ENCODE results near the gene BCAM.
A peak's percentile ranks its signal among the peaks of the same experiment; 100 is the strongest.
"Not testable (repeated sequence)": the region's sequence is repeated elsewhere in the genome, so short reads cannot be mapped to it uniquely, and the experiment has no call there.

BCAM gene

DNA sequence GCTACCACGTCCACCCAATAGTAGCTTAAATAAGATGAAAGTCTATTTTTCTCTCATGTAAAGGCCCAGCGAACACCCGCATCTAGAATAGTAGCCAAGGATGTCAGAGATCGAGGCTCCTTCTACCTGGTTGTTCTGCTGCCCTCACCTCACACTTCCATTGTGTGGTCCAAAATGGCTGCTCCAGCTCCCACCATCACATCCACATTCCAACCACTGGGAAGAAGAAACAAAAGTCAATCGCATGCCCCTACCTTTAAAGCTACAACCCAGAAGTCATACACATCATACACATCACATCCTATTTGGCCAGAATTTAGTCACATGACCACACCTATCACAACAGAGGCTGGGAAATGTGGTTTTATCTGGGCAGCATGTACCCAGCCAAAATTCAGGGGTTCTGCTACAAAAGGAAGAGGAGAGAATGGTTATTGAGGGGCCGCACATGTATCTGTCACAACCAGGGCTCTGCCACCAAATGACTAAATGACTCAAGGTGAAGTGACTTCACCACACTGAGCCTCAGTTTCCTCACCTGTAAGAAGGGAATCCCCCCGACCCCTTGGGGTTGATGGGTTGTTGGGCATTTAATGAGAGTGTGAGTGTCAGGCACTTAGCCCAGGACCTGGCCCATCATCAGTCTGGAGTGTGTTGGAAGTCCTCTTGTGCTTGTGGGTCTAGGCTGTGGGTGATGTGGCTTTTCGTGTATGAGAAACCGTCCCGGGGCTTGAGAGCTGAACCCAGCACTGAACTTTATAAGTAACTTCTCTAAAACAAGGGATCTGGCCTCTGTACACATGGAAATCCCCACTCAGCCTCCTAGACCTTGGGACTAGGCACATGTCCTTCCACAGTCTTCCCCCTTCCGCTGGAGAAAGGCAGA lies 41.4 kb upstream of the BCAM start:
- ATAC-seq (ENCODE audit: low read depth) (no peak), DNase-seq (ENCODE audit: low spot score) (no peak)
- peaks cover 5% of the 10 kb centered on the region for H3K9me3 ChIP-seq (ENCODE audit: severe bottlenecking)
- H3K27me3 ChIP-seq (ENCODE audit: insufficient read depth, poor library complexity, severe bottlenecking), result no peaks in the 10 kb centered on the region
- no peak overlapping the region for H3K27ac ChIP-seq (ENCODE audit: poor library complexity, severe bottlenecking)
- H3K4me3 ChIP-seq (ENCODE audit: severe bottlenecking), result no peak overlapping the region
- TF ChIP-seq CTCF (IDR thresholded peaks at IDR 0.05; ENCODE audit: poor library complexity, severe bottlenecking), result no peak
- H3K4me1 ChIP-seq (ENCODE audit: insufficient read depth, poor library complexity, severe bottlenecking), result peaks cover 9% of the 10 kb centered on the region
- no peaks in the 10 kb centered on the region for H3K36me3 ChIP-seq (ENCODE audit: low read depth)

DNA sequence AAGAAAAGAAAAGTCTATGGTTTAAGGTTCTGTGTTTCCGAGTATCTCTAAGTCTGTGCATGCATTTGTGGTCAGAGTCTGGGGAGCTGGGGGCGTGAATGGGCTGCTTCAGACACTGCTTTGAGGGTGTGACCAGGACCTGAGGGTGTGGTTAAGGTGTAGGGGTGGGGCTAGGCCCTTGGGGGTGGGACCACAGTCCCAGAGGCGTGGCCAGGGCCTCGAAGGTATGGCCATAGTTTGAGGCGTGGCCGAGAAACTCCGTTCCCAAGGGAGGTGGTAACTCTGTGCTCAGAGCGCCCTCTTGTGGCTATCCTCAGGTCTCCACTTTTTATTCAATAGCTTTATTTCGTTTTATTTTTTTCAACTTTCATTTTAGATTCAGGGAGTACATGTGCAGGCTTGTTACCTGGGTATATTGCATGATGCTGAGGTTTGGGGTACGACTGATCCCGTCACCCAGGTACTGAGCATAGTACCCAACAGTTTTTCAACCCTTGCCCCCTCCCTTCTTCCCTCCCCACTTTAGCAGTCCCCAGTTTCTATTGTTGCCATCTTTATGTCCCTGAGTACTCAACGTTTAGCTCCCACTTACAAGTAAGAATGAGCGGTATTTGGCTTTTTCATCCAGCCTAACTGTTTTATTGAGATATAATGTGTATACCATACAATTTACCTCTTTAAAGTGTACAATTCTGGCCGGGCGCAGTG lies 38.2 kb upstream of the BCAM start:
- peak; percentile 96 for DNase-seq (ENCODE audit: low spot score)
- peak; percentile 91 for TF ChIP-seq CTCF (IDR thresholded peaks at IDR 0.05; ENCODE audit: poor library complexity, severe bottlenecking)
- Histone ChIP-seq H3K36me3 (ENCODE audit: low read depth) (no peaks in the 10 kb centered on the region), H3K27me3 (ENCODE audit: insufficient read depth, poor library complexity, severe bottlenecking) (no peaks in the 10 kb centered on the region), H3K27ac (ENCODE audit: poor library complexity, severe bottlenecking) (peak overlapping the region; percentile 36), H3K4me1 (ENCODE audit: insufficient read depth, poor library complexity, severe bottlenecking) (peaks cover 29% of the 10 kb centered on the region), H3K4me3 (ENCODE audit: severe bottlenecking) (no peak overlapping the region), H3K9me3 (ENCODE audit: severe bottlenecking) (peaks cover 5% of the 10 kb centered on the region)
- peak; percentile 86 for ATAC-seq (ENCODE audit: low read depth)

GRCh38 chr19:44772144-44772543 lies 36.8 kb upstream of the BCAM start:
- H3K36me3 ChIP-seq (ENCODE audit: low read depth); DNase-seq (ENCODE audit: low spot score); ATAC-seq (ENCODE audit: low read depth); H3K4me3 ChIP-seq (ENCODE audit: severe bottlenecking); H3K27me3 ChIP-seq (ENCODE audit: insufficient read depth, poor library complexity, severe bottlenecking); H3K9me3 ChIP-seq (ENCODE audit: severe bottlenecking): not testable (repeated sequence)
- Histone ChIP-seq H3K27ac (ENCODE audit: poor library complexity, severe bottlenecking) (peak overlapping the region; percentile 99), H3K4me1 (ENCODE audit: insufficient read depth, poor library complexity, severe bottlenecking) (peaks cover 38% of the 10 kb centered on the region)

DNA sequence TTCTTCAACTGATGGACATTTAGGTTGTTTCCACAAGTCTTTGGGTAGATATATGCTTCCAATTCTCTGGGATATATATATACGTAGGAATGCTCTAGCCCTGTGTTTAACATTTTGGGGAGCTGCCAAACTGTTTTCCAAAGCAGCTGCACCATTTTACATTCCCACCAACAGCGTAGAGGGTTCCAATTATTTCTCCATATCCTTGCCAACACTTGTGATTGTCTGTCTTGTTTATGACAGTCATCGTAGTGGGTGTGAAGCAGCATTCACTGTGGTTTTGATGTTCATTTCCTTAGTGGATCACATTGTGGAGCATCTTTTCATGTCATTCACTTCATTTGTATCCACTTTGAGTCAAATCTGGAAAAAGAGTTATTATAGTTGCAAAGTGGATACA lies 35.9 kb upstream of the BCAM start:
- peaks cover 5% of the 10 kb centered on the region for H3K9me3 ChIP-seq (ENCODE audit: severe bottlenecking)
- no peak for ATAC-seq (ENCODE audit: low read depth)
- no peak for DNase-seq (ENCODE audit: low spot score)
- H3K36me3 ChIP-seq (ENCODE audit: low read depth), result no peaks in the 10 kb centered on the region
- no peak overlapping the region for H3K4me3 ChIP-seq (ENCODE audit: severe bottlenecking)
- TF ChIP-seq CTCF (IDR thresholded peaks at IDR 0.05; ENCODE audit: poor library complexity, severe bottlenecking), result no peak
- H3K4me1 ChIP-seq (ENCODE audit: insufficient read depth, poor library complexity, severe bottlenecking), result peaks cover 38% of the 10 kb centered on the region
- peak overlapping the region; percentile 99 for H3K27ac ChIP-seq (ENCODE audit: poor library complexity, severe bottlenecking)
- H3K27me3 ChIP-seq (ENCODE audit: insufficient read depth, poor library complexity, severe bottlenecking), result no peaks in the 10 kb centered on the region

GRCh38 chr19:44775676-44776240 lies 33.1 kb upstream of the BCAM start:
- no peak for TF ChIP-seq CTCF (IDR thresholded peaks at IDR 0.05; ENCODE audit: poor library complexity, severe bottlenecking)
- Histone ChIP-seq H3K27me3 (ENCODE audit: insufficient read depth, poor library complexity, severe bottlenecking) (no peaks in the 10 kb centered on the region), H3K27ac (ENCODE audit: poor library complexity, severe bottlenecking) (peak overlapping the region; percentile 99), H3K4me1 (ENCODE audit: insufficient read depth, poor library complexity, severe bottlenecking) (peaks cover 38% of the 10 kb centered on the region), H3K4me3 (ENCODE audit: severe bottlenecking) (no peak overlapping the region), H3K9me3 (ENCODE audit: severe bottlenecking) (no peaks in the 10 kb centered on the region), H3K36me3 (ENCODE audit: low read depth) (peaks cover 6% of the 10 kb centered on the region)
- DNase-seq (ENCODE audit: low spot score) (no peak), ATAC-seq (ENCODE audit: low read depth) (no peak)

Measured in RWPE2 (cell line).